HG02571 (cell line): ENCODE results near the gene ZNF286A.
"Not testable (repeated sequence)": the region's sequence is repeated elsewhere in the genome, so short reads cannot be mapped to it uniquely, and the experiment has no call there.

ENCODE experiments used
- ATAC-seq: cut with Tn5 transposase; IDR thresholded peaks from one replicate; pipeline ENCODE4 v1.9.1; 2021; ENCODE audit warnings: mild to moderate bottlenecking, moderate library complexity; ENCODE audit not compliant: unreplicated experiment

The ZNF286A gene

GRCh38 chr17:15698967-15699366 is 585 bp upstream of the ZNF286A start:
- ATAC-seq = not testable (repeated sequence)

- ATAC-seq = not testable (repeated sequence)
These were observed 385 bp downstream of the ZNF286A start for GRCh38 chr17:15699937-15700336.

GRCh38 chr17:15704239-15704638 is 4.7 kb downstream of the ZNF286A start:
- not testable (repeated sequence) for ATAC-seq

GRCh38 chr17:15704813-15705212 is 5.3 kb downstream of the ZNF286A start:
- ATAC-seq = not testable (repeated sequence)

GRCh38 chr17:15708879-15709278 is 9.3 kb downstream of the ZNF286A start:
- ATAC-seq = not testable (repeated sequence)

GRCh38 chr17:15716601-15717563 is 17.3 kb downstream of the ZNF286A start:
- not testable (repeated sequence) for ATAC-seq

GRCh38 chr17:15730535-15730934 is 31.0 kb downstream of the ZNF286A start:
- ATAC-seq = not testable (repeated sequence)

GRCh38 chr17:15731900-15732299 is 32.3 kb downstream of the ZNF286A start, which contains the start of gene TBC1D26:
Gene TBC1D26, plus strand, starts transcription at chr17:15732283. Its CDS starts 3,066 bp downstream, at chr17:15735349.
- ATAC-seq = not testable (repeated sequence)

GRCh38 chr17:15733174-15733789 is 33.7 kb downstream of the ZNF286A start:
- ATAC-seq = not testable (repeated sequence)

GRCh38 chr17:15736578-15736977 is 37.0 kb downstream of the ZNF286A start:
- ATAC-seq = not testable (repeated sequence)

GRCh38 chr17:15738066-15738465 is 38.5 kb downstream of the ZNF286A start:
- no peak for ATAC-seq

GRCh38 chr17:15739259-15739658 is 39.7 kb downstream of the ZNF286A start:
- not testable (repeated sequence) for ATAC-seq

- ATAC-seq = not testable (repeated sequence)
These were observed 40.5 kb downstream of the ZNF286A start for GRCh38 chr17:15740041-15740440.

- ATAC-seq = no peak
These were observed 41.1 kb downstream of the ZNF286A start for GRCh38 chr17:15740570-15741120.

GRCh38 chr17:15741624-15742023 is 42.1 kb downstream of the ZNF286A start:
- no peak for ATAC-seq

GRCh38 chr17:15742051-15742795 is 42.7 kb downstream of the ZNF286A start:
- no peak for ATAC-seq

- ATAC-seq = no peak
These were observed 43.4 kb downstream of the ZNF286A start for GRCh38 chr17:15742921-15743320.

GRCh38 chr17:15744074-15744676 is 44.6 kb downstream of the ZNF286A start:
- ATAC-seq = no peak

- ATAC-seq = no peak
These were observed 45.3 kb downstream of the ZNF286A start for GRCh38 chr17:15744885-15745284.

- ATAC-seq = not testable (repeated sequence)
These were observed 49.9 kb downstream of the ZNF286A start for GRCh38 chr17:15749403-15749802.
